ENCODE measurements around the gene EMX2. TPM values are rescaled to one million over a fixed set of nuclear protein-coding genes. Genes with fewer than 3 reads are reported as not detected.

EMX2 gene
- total RNA-seq, 4 donors from 2014 or later, result 2.0 to 9.7 (median 2.5) TPM

DNA sequence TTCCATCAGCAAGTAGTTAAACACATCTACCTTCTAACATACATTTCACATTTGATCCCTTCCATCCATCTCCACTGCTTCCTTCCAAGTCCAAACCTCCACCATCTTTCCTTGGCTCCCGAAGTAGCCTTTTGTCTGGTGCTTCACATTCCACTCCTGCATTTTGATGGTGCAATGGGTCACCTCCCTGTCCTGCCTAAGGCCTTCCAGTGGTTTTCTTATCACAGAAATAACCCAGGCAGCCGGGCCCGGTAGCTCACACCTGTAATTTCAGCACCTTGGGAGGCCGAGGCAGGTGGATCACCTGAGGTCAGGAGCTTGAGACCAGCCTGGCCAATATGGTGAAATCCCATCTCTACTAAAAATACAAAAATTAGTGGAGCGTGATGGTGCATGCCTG lies 44.5 kb downstream of the EMX2 start:
- WGBS, result 91% methylated on average over 5 of the region's 5 CpGs
- H3K9me3 ChIP-seq, result no peaks in the 10 kb centered on the region
- H3K4me3 ChIP-seq, result no peak overlapping the region

DNA sequence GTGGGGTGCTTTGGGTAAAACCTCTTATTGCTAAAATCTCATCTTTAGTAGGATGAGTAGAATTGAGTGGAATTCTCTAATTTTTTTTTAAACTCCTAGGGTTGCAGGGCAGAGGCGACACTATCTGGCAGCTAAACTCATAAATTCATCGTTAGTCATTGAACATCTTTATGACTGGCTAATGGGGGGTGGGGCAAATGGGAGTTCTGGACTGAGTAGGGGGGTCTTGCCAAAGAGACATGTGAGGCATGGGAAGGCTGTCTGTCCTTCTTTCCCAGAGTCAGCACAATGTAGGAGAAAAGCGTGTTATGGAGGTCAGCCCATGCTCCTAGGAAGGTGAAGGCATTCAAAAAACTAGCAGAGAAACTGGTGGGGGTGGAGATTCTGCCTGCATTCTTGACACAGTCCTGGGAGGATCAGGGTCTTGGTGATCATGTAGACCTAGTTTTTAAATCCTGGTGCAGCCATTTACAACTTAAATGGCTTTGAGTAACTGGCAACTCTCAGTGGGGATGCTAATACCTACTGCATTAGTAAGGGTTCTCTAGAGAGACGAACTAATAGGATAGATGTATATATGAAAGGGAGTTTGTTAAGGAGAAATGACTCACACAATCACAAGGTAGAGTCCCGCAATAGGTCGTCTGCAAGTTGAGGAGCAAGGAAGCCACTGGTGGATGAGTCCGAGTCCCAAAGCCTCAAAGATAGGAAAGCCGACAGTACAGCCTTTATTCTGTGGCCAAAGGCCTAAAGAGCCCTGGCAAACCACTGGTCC lies 47.7 kb downstream of the EMX2 start:
- WGBS, result 86% methylated on average over 8 of the region's 8 CpGs
- Histone ChIP-seq H3K27ac (no peak overlapping the region), H3K36me3 (no peaks in the 10 kb centered on the region), H3K9me3 (no peaks in the 10 kb centered on the region), H3K4me3 (no peak overlapping the region), H3K4me1 (no peaks in the 10 kb centered on the region), H3K27me3 (no peaks in the 10 kb centered on the region)
- TF ChIP-seq POLR2AphosphoS5 (IDR thresholded peaks at IDR 0.05) (no peak), POLR2A (IDR thresholded peaks at IDR 0.05) (no peak), EP300 (IDR thresholded peaks at IDR 0.05) (no peak)
- TF ChIP-seq, protein P1, sequence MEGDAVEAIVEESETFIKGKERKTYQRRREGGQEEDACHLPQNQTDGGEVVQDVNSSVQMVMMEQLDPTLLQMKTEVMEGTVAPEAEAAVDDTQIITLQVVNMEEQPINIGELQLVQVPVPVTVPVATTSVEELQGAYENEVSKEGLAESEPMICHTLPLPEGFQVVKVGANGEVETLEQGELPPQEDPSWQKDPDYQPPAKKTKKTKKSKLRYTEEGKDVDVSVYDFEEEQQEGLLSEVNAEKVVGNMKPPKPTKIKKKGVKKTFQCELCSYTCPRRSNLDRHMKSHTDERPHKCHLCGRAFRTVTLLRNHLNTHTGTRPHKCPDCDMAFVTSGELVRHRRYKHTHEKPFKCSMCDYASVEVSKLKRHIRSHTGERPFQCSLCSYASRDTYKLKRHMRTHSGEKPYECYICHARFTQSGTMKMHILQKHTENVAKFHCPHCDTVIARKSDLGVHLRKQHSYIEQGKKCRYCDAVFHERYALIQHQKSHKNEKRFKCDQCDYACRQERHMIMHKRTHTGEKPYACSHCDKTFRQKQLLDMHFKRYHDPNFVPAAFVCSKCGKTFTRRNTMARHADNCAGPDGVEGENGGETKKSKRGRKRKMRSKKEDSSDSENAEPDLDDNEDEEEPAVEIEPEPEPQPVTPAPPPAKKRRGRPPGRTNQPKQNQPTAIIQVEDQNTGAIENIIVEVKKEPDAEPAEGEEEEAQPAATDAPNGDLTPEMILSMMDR (IDR thresholded peaks at IDR 0.05), result no peak
- DNase-seq (ENCODE audit: low spot score in 2 of 2), result no peak

More for the DNA sequence above, 44.5 kb downstream of the EMX2 start:
- no peak for TF ChIP-seq POLR2AphosphoS5 (IDR thresholded peaks at IDR 0.05)
- TF ChIP-seq POLR2A (IDR thresholded peaks at IDR 0.05), result no peak
- TF ChIP-seq EP300 (IDR thresholded peaks at IDR 0.05), result no peak
- TF ChIP-seq, protein P1 (IDR thresholded peaks at IDR 0.05), result no peak
- Histone ChIP-seq H3K27me3 (no peaks in the 10 kb centered on the region), H3K27ac (no peak overlapping the region), H3K4me1 (no peaks in the 10 kb centered on the region), H3K36me3 (no peaks in the 10 kb centered on the region)
- no peak for DNase-seq (ENCODE audit: low spot score in 2 of 2)

DNA sequence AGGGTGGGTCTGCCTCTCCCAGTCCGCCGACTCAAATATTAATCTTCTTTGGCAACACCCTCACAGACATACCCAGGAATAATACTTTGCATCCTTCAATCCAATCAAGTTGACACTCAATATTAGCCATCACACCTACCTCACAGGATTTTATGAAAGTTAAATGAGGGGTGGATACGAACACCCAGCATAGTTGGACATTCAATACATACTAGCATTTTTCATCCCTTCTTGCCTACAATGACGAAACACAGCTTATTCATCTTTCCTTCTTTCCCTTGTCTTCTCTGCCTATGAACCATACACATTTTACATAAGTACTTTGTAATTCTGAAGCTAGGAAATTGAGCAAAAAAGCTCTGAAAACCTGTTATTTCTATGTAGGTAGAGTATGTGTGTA lies 48.5 kb downstream of the EMX2 start:
- no peaks in the 10 kb centered on the region for H3K4me1 ChIP-seq
- H3K27ac ChIP-seq, result no peak overlapping the region
- TF ChIP-seq, protein P1 (IDR thresholded peaks at IDR 0.05), result no peak
- no peak for TF ChIP-seq EP300 (IDR thresholded peaks at IDR 0.05)
- TF ChIP-seq POLR2A (IDR thresholded peaks at IDR 0.05), result no peak
- TF ChIP-seq POLR2AphosphoS5 (IDR thresholded peaks at IDR 0.05), result no peak
- no peak for DNase-seq (ENCODE audit: low spot score in 2 of 2)
- no peak overlapping the region for H3K4me3 ChIP-seq
- no peaks in the 10 kb centered on the region for H3K9me3 ChIP-seq
- H3K36me3 ChIP-seq, result no peaks in the 10 kb centered on the region
- 88% methylated on average over 4 of the region's 4 CpGs for WGBS
- no peaks in the 10 kb centered on the region for H3K27me3 ChIP-seq

DNA sequence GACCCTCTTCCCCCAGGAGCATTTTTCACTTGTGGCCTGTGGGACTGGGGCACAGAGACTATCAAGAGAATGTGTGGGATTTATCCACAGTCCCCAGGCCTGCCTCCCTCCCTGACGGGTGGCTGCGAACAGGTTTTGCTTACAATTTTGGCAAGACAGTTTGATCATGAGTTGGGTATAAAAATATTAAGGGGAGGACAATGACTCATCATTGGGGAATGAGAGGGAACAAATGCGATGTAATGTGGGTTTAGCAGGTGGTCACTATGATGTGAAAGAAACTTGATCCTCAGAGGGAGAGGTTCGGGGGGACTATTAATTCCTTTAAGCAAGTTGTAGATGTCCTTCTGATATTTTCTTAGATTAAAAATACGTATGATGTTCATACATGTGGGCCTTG lies 52.2 kb downstream of the EMX2 start:
- Histone ChIP-seq H3K4me1 (no peaks in the 10 kb centered on the region), H3K27me3 (no peaks in the 10 kb centered on the region), H3K36me3 (no peaks in the 10 kb centered on the region), H3K4me3 (no peak overlapping the region), H3K27ac (no peak overlapping the region), H3K9me3 (no peaks in the 10 kb centered on the region)
- TF ChIP-seq POLR2A (IDR thresholded peaks at IDR 0.05) (no peak), POLR2AphosphoS5 (IDR thresholded peaks at IDR 0.05) (no peak), EP300 (IDR thresholded peaks at IDR 0.05) (no peak)
- TF ChIP-seq, protein P1 (IDR thresholded peaks at IDR 0.05), result no peak
- 83% methylated on average over 5 of the region's 5 CpGs for WGBS
- DNase-seq (ENCODE audit: low spot score in 2 of 2), result no peak

DNA sequence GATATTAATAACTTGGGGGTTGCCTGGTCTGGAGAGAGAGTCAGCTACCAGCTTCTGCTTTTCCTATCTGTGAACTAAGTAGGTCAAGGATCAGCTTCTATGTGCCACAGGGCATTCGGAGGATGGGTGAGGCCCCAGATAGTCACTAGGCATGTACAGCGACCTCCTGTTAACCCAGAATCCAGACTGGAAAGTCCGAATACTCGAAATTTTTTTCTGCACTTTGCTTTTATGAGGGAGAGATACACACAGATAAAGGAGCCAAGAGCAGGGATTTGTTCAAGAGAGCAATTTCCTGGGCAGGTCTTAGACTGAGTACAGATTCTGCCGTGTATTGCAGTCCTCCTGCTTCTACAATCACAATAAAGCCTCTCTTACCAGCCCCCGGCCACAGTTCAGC lies 54.2 kb downstream of the EMX2 start:
- Histone ChIP-seq H3K9me3 (no peaks in the 10 kb centered on the region), H3K36me3 (no peaks in the 10 kb centered on the region), H3K27ac (no peak overlapping the region), H3K4me1 (no peaks in the 10 kb centered on the region), H3K4me3 (no peak overlapping the region), H3K27me3 (no peaks in the 10 kb centered on the region)
- no peak for TF ChIP-seq EP300 (IDR thresholded peaks at IDR 0.05)
- TF ChIP-seq, protein P1 (IDR thresholded peaks at IDR 0.05), result no peak
- TF ChIP-seq POLR2AphosphoS5 (IDR thresholded peaks at IDR 0.05), result no peak
- WGBS, result 62% methylated on average over 6 of the region's 6 CpGs
- DNase-seq (ENCODE audit: low spot score in 2 of 2), result no peak
